Spleen (tissue), 7 donors: ENCODE measurements around the gene ANGEL2.

Source experiments
- POLR2A ChIP-seq, 3 donors: fragments of 450-650 bp; IDR thresholded peaks; one replicate each; pipeline ENCODE4 v1.5.1; 2017; ENCODE audit warnings: antibody characterized with exemption in 3 of 3, mild to moderate bottlenecking in 1 of 3
- TF ChIP-seq, protein P1 (sequence below), 11 experiments: fragments of 200-600 bp in 7 of 11; fragments of 450-650 bp in 4 of 11; sonication (generic) in 4 of 11; IDR thresholded peaks in 8 of 11; conservative IDR thresholded peaks in 3 of 11; 1 replicate in 7 of 11; 2 replicates in 4 of 11; pipeline versions ENCODE4 v1.4.0 to v1.8.0; 2016 to 2021; ENCODE audit warnings: antibody characterized with exemption in 11 of 11, inconsistent platforms in 4 of 11, mild to moderate bottlenecking in 1 of 11
- donor health status: DM: no; HTN: no; CAD: no; lungs with moderate emphysema.
- donor health status: DM: no; HTN: no; CAD: no.
- donor health status: DM: no; HTN: no; CAD: no.

DNA sequence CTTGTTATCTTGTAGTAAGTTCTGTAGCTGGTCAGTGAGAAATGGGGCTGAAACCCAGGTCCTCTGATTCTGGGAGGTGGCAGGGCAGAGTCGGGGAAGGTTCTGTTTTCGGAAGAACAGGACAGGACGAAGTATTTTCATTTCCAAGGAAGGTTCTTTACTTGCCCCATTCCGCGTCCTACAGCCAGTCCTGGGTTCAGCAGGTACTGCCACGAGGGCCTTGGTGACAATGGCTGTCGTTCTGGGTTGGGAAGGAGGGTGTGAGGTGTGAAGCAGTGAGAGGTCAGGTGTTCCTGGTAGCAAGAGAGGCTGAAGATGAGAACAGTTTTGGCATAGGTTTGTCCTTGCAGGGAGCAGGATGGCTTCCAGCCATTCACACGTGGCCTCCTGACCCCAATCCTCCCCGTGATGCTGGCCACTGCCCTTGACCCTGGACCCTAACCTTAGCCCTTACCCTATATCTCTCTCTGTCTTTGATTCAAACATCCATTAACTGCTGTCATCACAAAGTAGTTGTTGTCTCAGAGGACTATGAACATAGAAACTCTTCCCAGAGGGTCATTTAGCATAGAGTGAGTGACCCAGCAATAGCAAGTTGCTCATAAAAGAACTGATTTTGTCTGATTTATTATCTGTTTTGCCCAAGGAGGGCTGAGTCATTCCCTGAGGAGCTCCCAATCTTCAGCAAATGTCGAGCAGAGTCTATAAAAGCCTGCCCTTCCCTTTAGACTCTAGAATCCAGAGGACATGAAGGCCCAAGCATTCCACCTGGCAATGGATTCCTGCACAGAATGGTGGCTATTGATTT is 40.4 kb downstream of the ANGEL2 start:
- TF ChIP-seq, protein P1, sequence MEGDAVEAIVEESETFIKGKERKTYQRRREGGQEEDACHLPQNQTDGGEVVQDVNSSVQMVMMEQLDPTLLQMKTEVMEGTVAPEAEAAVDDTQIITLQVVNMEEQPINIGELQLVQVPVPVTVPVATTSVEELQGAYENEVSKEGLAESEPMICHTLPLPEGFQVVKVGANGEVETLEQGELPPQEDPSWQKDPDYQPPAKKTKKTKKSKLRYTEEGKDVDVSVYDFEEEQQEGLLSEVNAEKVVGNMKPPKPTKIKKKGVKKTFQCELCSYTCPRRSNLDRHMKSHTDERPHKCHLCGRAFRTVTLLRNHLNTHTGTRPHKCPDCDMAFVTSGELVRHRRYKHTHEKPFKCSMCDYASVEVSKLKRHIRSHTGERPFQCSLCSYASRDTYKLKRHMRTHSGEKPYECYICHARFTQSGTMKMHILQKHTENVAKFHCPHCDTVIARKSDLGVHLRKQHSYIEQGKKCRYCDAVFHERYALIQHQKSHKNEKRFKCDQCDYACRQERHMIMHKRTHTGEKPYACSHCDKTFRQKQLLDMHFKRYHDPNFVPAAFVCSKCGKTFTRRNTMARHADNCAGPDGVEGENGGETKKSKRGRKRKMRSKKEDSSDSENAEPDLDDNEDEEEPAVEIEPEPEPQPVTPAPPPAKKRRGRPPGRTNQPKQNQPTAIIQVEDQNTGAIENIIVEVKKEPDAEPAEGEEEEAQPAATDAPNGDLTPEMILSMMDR (IDR thresholded peaks at IDR 0.05 in 8 of 11, conservative IDR thresholded peaks at IDR 0.05 in 3 of 11): no peak
- TF ChIP-seq POLR2A (IDR thresholded peaks at IDR 0.05): no peak
